OCI-LY7 (cell line): ENCODE data around the gene ZNF490. TPM values are rescaled to one million over a fixed set of nuclear protein-coding genes. Genes with fewer than 3 reads are reported as not detected.
A peak's percentile ranks its signal among the peaks of the same experiment; 100 is the strongest.

ENCODE experiments used
- BruUV-seq: library from RNA; stranded (reverse); fragments of 400-500 nt; replicated peaks from 2 replicates; lab custom pipeline; 2021; lab: Mats Ljungman, UMichigan
- CTCF ChIA-PET: fragments of 300-600 bp; sonication (Branson Sonifier 250); formaldehyde crosslinking; loops from one replicate; lab custom pipeline; 2022; ENCODE audit warnings: antibody characterized with exemption; ENCODE audit not compliant: unreplicated experiment; lab: Charles Lee
- POLR2A ChIA-PET: fragments of 300-600 bp; sonication (Branson Sonifier 250); formaldehyde crosslinking; loops from one replicate; lab custom pipeline; 2022; ENCODE audit warnings: antibody characterized with exemption; lab: Charles Lee
- DNase-seq: peaks from one replicate; pipeline ENCODE4 v3.0.0-alpha.2; 2015; ENCODE audit warnings: low spot score
- H2AFZ ChIP-seq: fragments of 200-600 bp; sonication (generic), shearing (Covaris generic); 2 replicates; pipeline ENCODE4 v1.6.1; 2014; ENCODE audit warnings: mild to moderate bottlenecking, antibody characterized with exemption, low read length, moderate library complexity
- H3K27ac ChIP-seq: fragments of 200-600 bp; sonication (generic); 2 replicates; pipeline ENCODE4 v1.5.1; 2014; ENCODE audit warnings: mixed run types, low read depth, mild to moderate bottlenecking, moderate library complexity, low read length, inconsistent platforms; ENCODE audit not compliant: poor library complexity, severe bottlenecking
- H3K36me3 ChIP-seq: fragments of 200-600 bp; sonication (generic); 2 replicates; pipeline ENCODE4 v1.6.1; 2014; ENCODE audit warnings: mild to moderate bottlenecking, antibody characterized with exemption, low read length, moderate library complexity, mixed read lengths; ENCODE audit not compliant: insufficient read depth
- H3K4me1 ChIP-seq: fragments of 200-600 bp; sonication (generic); 2 replicates; pipeline ENCODE4 v1.5.1; 2014; ENCODE audit warnings: mild to moderate bottlenecking, low read length; ENCODE audit not compliant: insufficient read depth, poor library complexity, severe bottlenecking
- H3K4me2 ChIP-seq: fragments of 200-600 bp; sonication (generic); 2 replicates; pipeline ENCODE4 v1.6.1; 2014; ENCODE audit warnings: mild to moderate bottlenecking, low read length
- H3K4me3 ChIP-seq: fragments of 200-600 bp; sonication (generic); 2 replicates; pipeline ENCODE4 v1.5.1; 2014; ENCODE audit warnings: mild to moderate bottlenecking, low read depth, low read length; ENCODE audit not compliant: poor library complexity, severe bottlenecking
- H3K79me2 ChIP-seq: fragments of 200-600 bp; sonication (generic); 2 replicates; pipeline ENCODE4 v1.6.1; 2016; ENCODE audit warnings: low read depth, mild to moderate bottlenecking, low read length, moderate library complexity, mixed read lengths; ENCODE audit not compliant: insufficient read depth
- H3K9me2 ChIP-seq: fragments of 200-600 bp; sonication (generic); 2 replicates; pipeline ENCODE4 v1.6.1; 2016; ENCODE audit warnings: mild to moderate bottlenecking, low read length, mixed read lengths; ENCODE audit not compliant: insufficient read depth
- H3K9me3 ChIP-seq: fragments of 200-600 bp; sonication (generic); 2 replicates; pipeline ENCODE4 v1.6.1; 2014; ENCODE audit warnings: mild to moderate bottlenecking, mixed run types, low read length, mixed read lengths
- H4K20me1 ChIP-seq: fragments of 200-600 bp; sonication (generic); 2 replicates; pipeline ENCODE4 v1.6.1; 2014; ENCODE audit warnings: mild to moderate bottlenecking, antibody characterized with exemption, low read length, moderate library complexity, mixed read lengths; ENCODE audit not compliant: insufficient read depth
- EZH2phosphoT487 ChIP-seq: fragments of 200-600 bp; sonication (generic); IDR thresholded peaks from 2 replicates; pipeline ENCODE4 v1.6.1; 2018; ENCODE audit warnings: low read depth, borderline replicate concordance, mild to moderate bottlenecking, mixed run types, antibody characterized with exemption, low read length, moderate library complexity, mixed read lengths
- intact Hi-C: fragments of 100-400 bp; cut with micrococcal nuclease; formaldehyde crosslinking; loops from one replicate; pipeline ENCODE4 v1.10.0; 2022; ENCODE audit not compliant: unreplicated experiment
- total RNA-seq, 2 experiments: library from RNA; depleted of rRNA in 1 of 2; stranded (reverse); fragments of >200 nt in 1 of 2; shearing (Covaris generic) in 1 of 2; gene quantifications; 2 replicates each; pipeline ENCODE4 v1.2.3, GENCODE V29; 2014 to 2022
- TF ChIP-seq, protein P1 (sequence below): fragments of 200-600 bp; sonication (generic); conservative IDR thresholded peaks from 2 replicates; pipeline ENCODE4 v1.5.1; 2014; ENCODE audit warnings: mild to moderate bottlenecking, antibody characterized with exemption, low read length, moderate library complexity, mixed read lengths

Gene ZNF490
- total RNA-seq, 2 experiments from 2014 or later = 8.1 to 8.6 TPM

DNA sequence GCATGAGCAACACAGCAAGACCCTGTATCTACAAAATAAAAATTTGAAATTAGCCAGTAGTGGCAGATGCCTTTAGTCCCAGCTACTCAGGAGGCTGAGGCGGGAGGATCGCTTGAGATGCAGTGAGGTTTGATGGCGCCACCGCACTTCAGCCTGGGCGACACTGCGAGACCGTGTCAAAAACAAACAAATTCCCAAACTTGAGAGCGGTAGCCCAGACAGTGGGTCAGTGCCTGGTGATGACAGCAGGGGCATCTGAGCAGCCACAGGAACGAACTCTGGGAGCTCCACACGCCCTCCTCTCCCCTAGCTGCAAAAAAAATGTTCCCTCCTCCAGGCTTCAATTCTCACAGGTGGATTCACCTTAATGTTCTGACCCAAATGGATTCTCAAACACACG, 14.1 kb downstream of the ZNF490 start:
- no peak for DNase-seq
- no peaks in the 10 kb centered on the region for H3K9me3 ChIP-seq
- H3K79me2 ChIP-seq = no peaks in the 10 kb centered on the region
- H4K20me1 ChIP-seq = no peaks in the 10 kb centered on the region
- no peak overlapping the region for H3K4me3 ChIP-seq
- no peak for TF ChIP-seq EZH2phosphoT487
- TF ChIP-seq, protein P1, sequence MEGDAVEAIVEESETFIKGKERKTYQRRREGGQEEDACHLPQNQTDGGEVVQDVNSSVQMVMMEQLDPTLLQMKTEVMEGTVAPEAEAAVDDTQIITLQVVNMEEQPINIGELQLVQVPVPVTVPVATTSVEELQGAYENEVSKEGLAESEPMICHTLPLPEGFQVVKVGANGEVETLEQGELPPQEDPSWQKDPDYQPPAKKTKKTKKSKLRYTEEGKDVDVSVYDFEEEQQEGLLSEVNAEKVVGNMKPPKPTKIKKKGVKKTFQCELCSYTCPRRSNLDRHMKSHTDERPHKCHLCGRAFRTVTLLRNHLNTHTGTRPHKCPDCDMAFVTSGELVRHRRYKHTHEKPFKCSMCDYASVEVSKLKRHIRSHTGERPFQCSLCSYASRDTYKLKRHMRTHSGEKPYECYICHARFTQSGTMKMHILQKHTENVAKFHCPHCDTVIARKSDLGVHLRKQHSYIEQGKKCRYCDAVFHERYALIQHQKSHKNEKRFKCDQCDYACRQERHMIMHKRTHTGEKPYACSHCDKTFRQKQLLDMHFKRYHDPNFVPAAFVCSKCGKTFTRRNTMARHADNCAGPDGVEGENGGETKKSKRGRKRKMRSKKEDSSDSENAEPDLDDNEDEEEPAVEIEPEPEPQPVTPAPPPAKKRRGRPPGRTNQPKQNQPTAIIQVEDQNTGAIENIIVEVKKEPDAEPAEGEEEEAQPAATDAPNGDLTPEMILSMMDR = no peak
- ChIA-PET CTCF (no interaction called here), POLR2A (no interaction called here)
- no peak overlapping the region for H2AFZ ChIP-seq
- H3K4me2 ChIP-seq = no peak overlapping the region
- H3K36me3 ChIP-seq = no peaks in the 10 kb centered on the region
- H3K4me1 ChIP-seq = no peaks in the 10 kb centered on the region
- intact Hi-C loops = no loop called here
- H3K27ac ChIP-seq = no peak overlapping the region
- no peaks in the 10 kb centered on the region for H3K9me2 ChIP-seq
- BruUV-seq = no TSS peak

DNA sequence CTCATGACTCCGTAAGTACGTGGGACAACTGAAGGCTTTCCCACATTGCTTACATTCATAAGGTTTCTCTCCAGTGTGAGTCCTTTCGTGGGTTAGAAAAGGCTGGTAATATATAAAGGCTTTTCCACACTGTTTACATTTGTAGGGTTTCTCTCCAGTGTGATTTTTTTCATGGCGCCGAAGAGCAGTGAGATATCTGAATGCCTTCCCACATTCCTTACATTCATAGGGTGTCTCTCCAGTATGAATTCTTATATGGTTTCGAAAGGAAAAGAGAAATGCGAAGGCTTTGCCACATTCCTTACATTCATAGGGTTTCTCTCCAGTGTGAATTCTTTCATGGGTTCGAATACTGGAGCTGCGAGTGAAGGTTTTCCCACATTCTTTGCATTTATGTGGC, 29.5 kb downstream of the ZNF490 start:
- H3K79me2 ChIP-seq = no peaks in the 10 kb centered on the region
- POLR2A ChIA-PET = no interaction called here
- H3K4me2 ChIP-seq = no peak overlapping the region
- TF ChIP-seq EZH2phosphoT487 = no peak
- TF ChIP-seq, protein P1 = no peak
- BruUV-seq = no TSS peak
- no peaks in the 10 kb centered on the region for H3K9me2 ChIP-seq
- no peaks in the 10 kb centered on the region for H3K9me3 ChIP-seq
- H2AFZ ChIP-seq = no peak overlapping the region
- H3K27ac ChIP-seq = no peak overlapping the region
- intact Hi-C loops = no loop called here
- no peaks in the 10 kb centered on the region for H3K4me1 ChIP-seq
- DNase-seq = no peak
- H4K20me1 ChIP-seq = no peaks in the 10 kb centered on the region
- H3K4me3 ChIP-seq = no peak overlapping the region
- CTCF ChIA-PET = no interaction called here
- H3K36me3 ChIP-seq = peaks cover 23% of the 10 kb centered on the region

DNA sequence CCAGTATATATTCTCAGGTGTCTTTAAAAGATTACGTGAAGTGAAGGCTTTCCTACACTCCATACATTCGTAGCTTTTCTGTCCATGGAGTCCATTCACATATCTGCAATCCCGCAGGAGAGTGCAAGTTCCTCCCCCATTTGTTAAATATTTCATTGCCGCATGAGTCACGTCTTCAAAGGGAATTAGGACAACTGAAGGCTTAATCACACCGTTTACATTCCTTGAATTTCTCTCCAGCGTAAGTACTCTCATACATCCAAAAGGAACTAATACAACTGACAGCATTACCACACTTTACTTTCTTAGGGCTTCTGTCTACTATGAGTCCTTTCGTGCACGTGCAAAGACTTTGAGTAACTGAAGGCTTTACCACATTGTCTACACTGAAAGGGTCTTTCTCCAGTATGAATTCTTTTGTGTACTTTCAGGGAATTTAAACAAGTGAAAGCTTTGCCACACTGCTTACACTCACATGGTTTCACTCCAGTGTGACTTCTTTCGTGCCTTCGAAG, 30.4 kb downstream of the ZNF490 start:
- peaks cover 23% of the 10 kb centered on the region for H3K36me3 ChIP-seq
- H4K20me1 ChIP-seq = no peaks in the 10 kb centered on the region
- H3K4me2 ChIP-seq = no peak overlapping the region
- no peak overlapping the region for H2AFZ ChIP-seq
- ChIA-PET POLR2A (no interaction called here), CTCF (no interaction called here)
- H3K4me3 ChIP-seq = no peak overlapping the region
- no peak overlapping the region for H3K27ac ChIP-seq
- TSS peak; percentile 61 for BruUV-seq
- no peak for TF ChIP-seq EZH2phosphoT487
- TF ChIP-seq, protein P1 = no peak
- intact Hi-C loops = no loop called here
- no peak for DNase-seq
- H3K9me2 ChIP-seq = no peaks in the 10 kb centered on the region
- H3K9me3 ChIP-seq = no peaks in the 10 kb centered on the region
- H3K79me2 ChIP-seq = no peaks in the 10 kb centered on the region
- no peaks in the 10 kb centered on the region for H3K4me1 ChIP-seq
